HL-60/S4 treated with retinoic acid at 250 ng/mL for 4 days and 3 days (cell line): ENCODE results near the gene TAGAP.

ENCODE experiments used
- in situ Hi-C: fragments of 300-500 bp; cut with MboI; formaldehyde crosslinking; loops from 2 replicates; pipeline ENCODE4 v1.7.0; 2022; ENCODE audit warnings: low sequenced_read_pairs

TAGAP gene

GRCh38 chr6:159044899-159045727, at the start of gene TAGAP:
Gene TAGAP (minus strand): TSS chr6:159044991. CDS start chr6:159044146, 845 bp downstream.
- in situ Hi-C loops, result loop anchor here (5.0 kb wide), 1 partner anchor 62 kb away; no protein-coding TSS in a partner anchor

- in situ Hi-C loops, result no loop called here
Observed at GRCh38 chr6:159093609-159094443, 49.0 kb upstream of the TAGAP start.

- in situ Hi-C loops, result no loop called here
Observed at GRCh38 chr6:159092631-159093030, 47.8 kb upstream of the TAGAP start.

- in situ Hi-C loops, result no loop called here
Observed at GRCh38 chr6:159090530-159091480, 46.0 kb upstream of the TAGAP start.

GRCh38 chr6:159089909-159090308, 45.1 kb upstream of the TAGAP start:
- in situ Hi-C loops, result no loop called here

GRCh38 chr6:159089443-159089842, 44.7 kb upstream of the TAGAP start:
- in situ Hi-C loops, result no loop called here

GRCh38 chr6:159086033-159086618, 41.3 kb upstream of the TAGAP start:
- in situ Hi-C loops, result no loop called here

GRCh38 chr6:159085396-159085895, 40.7 kb upstream of the TAGAP start:
- in situ Hi-C loops, result no loop called here

GRCh38 chr6:159084493-159085091, 39.8 kb upstream of the TAGAP start:
- in situ Hi-C loops, result no loop called here

- in situ Hi-C loops, result no loop called here
Observed at GRCh38 chr6:159083146-159083545, 38.4 kb upstream of the TAGAP start.

GRCh38 chr6:159082039-159082815, 37.4 kb upstream of the TAGAP start:
- in situ Hi-C loops, result no loop called here

GRCh38 chr6:159080217-159080976, 35.6 kb upstream of the TAGAP start:
- in situ Hi-C loops, result no loop called here

- in situ Hi-C loops, result no loop called here
Observed at GRCh38 chr6:159079367-159079766, 34.6 kb upstream of the TAGAP start.

GRCh38 chr6:159077123-159077522, 32.3 kb upstream of the TAGAP start:
- in situ Hi-C loops, result no loop called here

- in situ Hi-C loops, result no loop called here
Observed at GRCh38 chr6:159075506-159076228, 30.9 kb upstream of the TAGAP start.

GRCh38 chr6:159074876-159075275, 30.1 kb upstream of the TAGAP start:
- in situ Hi-C loops, result no loop called here

- in situ Hi-C loops, result no loop called here
Observed at GRCh38 chr6:159074120-159074684, 29.4 kb upstream of the TAGAP start.
